ENCODE measurements around the gene IFNGR2. TPM values are rescaled to one million over a fixed set of nuclear protein-coding genes. Genes with fewer than 3 reads are reported as not detected.

IFNGR2 gene
- total RNA-seq, 1 donor from 2014 or later, result 58.3 TPM

GRCh38 chr21:33421713-33422393, 18.6 kb downstream of the IFNGR2 start:
- Mint-ChIP-seq H3K27me3 (ENCODE audit: low read depth) (no peaks in the 10 kb centered on the region), H3K4me1 (ENCODE audit: low read depth) (peaks cover 21% of the 10 kb centered on the region), H3K36me3 (ENCODE audit: low read depth) (peaks cover 28% of the 10 kb centered on the region), H3K4me3 (ENCODE audit: unreplicated experiment) (no peak overlapping the region), H3K27ac (ENCODE audit: unreplicated experiment) (no peak overlapping the region), H3K9me3 (ENCODE audit: low read depth) (no peaks in the 10 kb centered on the region)
- no peak for TF ChIP-seq CTCF (IDR thresholded peaks at IDR 0.05)
- DNase-seq (ENCODE audit: low spot score), result no peak

- Mint-ChIP-seq H3K4me1 (ENCODE audit: low read depth) (peaks cover 20% of the 10 kb centered on the region), H3K4me3 (ENCODE audit: unreplicated experiment) (no peak overlapping the region), H3K9me3 (ENCODE audit: low read depth) (peaks cover 4% of the 10 kb centered on the region), H3K27me3 (ENCODE audit: low read depth) (no peaks in the 10 kb centered on the region), H3K27ac (ENCODE audit: unreplicated experiment) (no peak overlapping the region), H3K36me3 (ENCODE audit: low read depth) (peaks cover 40% of the 10 kb centered on the region)
- DNase-seq (ENCODE audit: low spot score), result no peak
- no peak for TF ChIP-seq CTCF (IDR thresholded peaks at IDR 0.05)
Measured at GRCh38 chr21:33424214-33424613, 21.0 kb downstream of the IFNGR2 start.

- TF ChIP-seq CTCF (IDR thresholded peaks at IDR 0.05), result no peak
- Mint-ChIP-seq H3K9me3 (ENCODE audit: low read depth) (peaks cover 4% of the 10 kb centered on the region), H3K27ac (ENCODE audit: unreplicated experiment) (no peak overlapping the region), H3K4me1 (ENCODE audit: low read depth) (peaks cover 12% of the 10 kb centered on the region), H3K36me3 (ENCODE audit: low read depth) (peaks cover 32% of the 10 kb centered on the region), H3K27me3 (ENCODE audit: low read depth) (no peaks in the 10 kb centered on the region), H3K4me3 (ENCODE audit: unreplicated experiment) (no peak overlapping the region)
- DNase-seq (ENCODE audit: low spot score), result no peak
Measured at GRCh38 chr21:33425825-33426224, 22.6 kb downstream of the IFNGR2 start.

- no peak overlapping the region for H3K27ac Mint-ChIP-seq (ENCODE audit: unreplicated experiment)
- peaks cover 32% of the 10 kb centered on the region for H3K36me3 Mint-ChIP-seq (ENCODE audit: low read depth)
- H3K9me3 Mint-ChIP-seq (ENCODE audit: low read depth), result peaks cover 4% of the 10 kb centered on the region
- no peak overlapping the region for H3K4me3 Mint-ChIP-seq (ENCODE audit: unreplicated experiment)
- peaks cover 12% of the 10 kb centered on the region for H3K4me1 Mint-ChIP-seq (ENCODE audit: low read depth)
- TF ChIP-seq CTCF (IDR thresholded peaks at IDR 0.05), result no peak
- DNase-seq (ENCODE audit: low spot score), result no peak
- no peaks in the 10 kb centered on the region for H3K27me3 Mint-ChIP-seq (ENCODE audit: low read depth)
Measured at GRCh38 chr21:33427051-33427450, 23.8 kb downstream of the IFNGR2 start.

- TF ChIP-seq CTCF (IDR thresholded peaks at IDR 0.05), result no peak
- H3K27ac Mint-ChIP-seq (ENCODE audit: unreplicated experiment), result no peak overlapping the region
- H3K4me1 Mint-ChIP-seq (ENCODE audit: low read depth), result peaks cover 23% of the 10 kb centered on the region
- no peak overlapping the region for H3K4me3 Mint-ChIP-seq (ENCODE audit: unreplicated experiment)
- peaks cover 4% of the 10 kb centered on the region for H3K9me3 Mint-ChIP-seq (ENCODE audit: low read depth)
- H3K36me3 Mint-ChIP-seq (ENCODE audit: low read depth), result peaks cover 43% of the 10 kb centered on the region
- no peak for DNase-seq (ENCODE audit: low spot score)
- no peaks in the 10 kb centered on the region for H3K27me3 Mint-ChIP-seq (ENCODE audit: low read depth)
Measured at GRCh38 chr21:33428669-33429068, 25.5 kb downstream of the IFNGR2 start.

All from chondrocyte (in vitro differentiated cells).